ENCODE measurements around the gene COL1A1.
A peak's percentile ranks its signal among the peaks of the same experiment; 100 is the strongest.

COL1A1 gene

GRCh38 chr17:50149417-50150353, 51.7 kb downstream of the COL1A1 start:
- no peak for DNase-seq (ENCODE audit: low read depth, low spot score)
- TF ChIP-seq EZH2 (IDR thresholded peaks at IDR 0.05) (no peak), FOXP2 (optimal IDR thresholded peaks at IDR 0.05; ENCODE audit: control extremely low read depth, extremely low read length, insufficient read depth) (no peak), POLR2AphosphoS5 (IDR thresholded peaks at IDR 0.05; ENCODE audit: borderline replicate concordance, low read depth, low read length) (no peak; the same call in 1 of the 2 replicates)
- H3K4me3 ChIP-seq: peak overlapping the region; percentile 100
- H3K9me3 ChIP-seq (ENCODE audit: low read depth, low read length): no peaks in the 10 kb centered on the region
- H3K36me3 ChIP-seq (ENCODE audit: insufficient read depth, low read length): peaks cover 9% of the 10 kb centered on the region; the same call in 1 of the 2 replicates
- peak overlapping the region; percentile 60; the same call in 1 of the 2 replicates for H3K27ac ChIP-seq
- H3K9ac ChIP-seq (ENCODE audit: insufficient read length): peak overlapping the region; percentile 91

- Histone ChIP-seq H3K27ac (peak overlapping the region; percentile 60; the same call in 1 of the 2 replicates), H3K4me3 (peak overlapping the region; percentile 100), H3K9ac (ENCODE audit: insufficient read length) (peak overlapping the region; percentile 91), H3K36me3 (ENCODE audit: insufficient read depth, low read length) (peaks cover 15% of the 10 kb centered on the region; the same call in 1 of the 2 replicates), H3K9me3 (ENCODE audit: low read depth, low read length) (no peaks in the 10 kb centered on the region)
- 0 out of 2 replicates have a peak, but pooled peaks have one; percentile 17 for TF ChIP-seq POLR2AphosphoS5 (IDR thresholded peaks at IDR 0.05; ENCODE audit: borderline replicate concordance, low read depth, low read length)
- no peak for TF ChIP-seq EZH2 (IDR thresholded peaks at IDR 0.05)
- no peak for DNase-seq (ENCODE audit: low read depth, low spot score)
Observed at GRCh38 chr17:50149091-50149416, 52.4 kb downstream of the COL1A1 start.

GRCh38 chr17:50148226-50149090, 53.0 kb downstream of the COL1A1 start:
- no peak for DNase-seq (ENCODE audit: low read depth, low spot score)

GRCh38 chr17:50147841-50148225, 53.6 kb downstream of the COL1A1 start:
- TF ChIP-seq POLR2AphosphoS5 (IDR thresholded peaks at IDR 0.05; ENCODE audit: borderline replicate concordance, low read depth, low read length) (no peak), EZH2 (IDR thresholded peaks at IDR 0.05) (no peak), FOXP2 (optimal IDR thresholded peaks at IDR 0.05; ENCODE audit: control extremely low read depth, extremely low read length, insufficient read depth) (no peak)
- Histone ChIP-seq H3K36me3 (ENCODE audit: insufficient read depth, low read length) (peaks cover 26% of the 10 kb centered on the region; the same call in 1 of the 2 replicates), H3K9me3 (ENCODE audit: low read depth, low read length) (no peaks in the 10 kb centered on the region), H3K9ac (ENCODE audit: insufficient read length) (peak overlapping the region; percentile 55), H3K27ac (peak overlapping the region; percentile 5; the same call in 1 of the 2 replicates), H3K4me3 (peak overlapping the region; percentile 100)
- DNase-seq (ENCODE audit: low read depth, low spot score): no peak

More at GRCh38 chr17:50148226-50149090, 53.0 kb downstream of the COL1A1 start:
- no peak for TF ChIP-seq EZH2 (IDR thresholded peaks at IDR 0.05)
- no peak for TF ChIP-seq POLR2AphosphoS5 (IDR thresholded peaks at IDR 0.05; ENCODE audit: borderline replicate concordance, low read depth, low read length)
- no peak for TF ChIP-seq FOXP2 (optimal IDR thresholded peaks at IDR 0.05; ENCODE audit: control extremely low read depth, extremely low read length, insufficient read depth)
- peak overlapping the region; percentile 31; the same call in 1 of the 2 replicates for H3K27ac ChIP-seq
- H3K9me3 ChIP-seq (ENCODE audit: low read depth, low read length): no peaks in the 10 kb centered on the region
- peaks cover 21% of the 10 kb centered on the region; the same call in 1 of the 2 replicates for H3K36me3 ChIP-seq (ENCODE audit: insufficient read depth, low read length)
- peak overlapping the region; percentile 100 for H3K4me3 ChIP-seq
- peak overlapping the region; percentile 61 for H3K9ac ChIP-seq (ENCODE audit: insufficient read length)

GRCh38 chr17:50146927-50147665, 54.3 kb downstream of the COL1A1 start:
- Histone ChIP-seq H3K9ac (ENCODE audit: insufficient read length) (no peak overlapping the region), H3K27ac (0 out of 2 replicates have a peak overlapping the region, but pooled peaks have one; percentile 5), H3K9me3 (ENCODE audit: low read depth, low read length) (no peaks in the 10 kb centered on the region), H3K36me3 (ENCODE audit: insufficient read depth, low read length) (peaks cover 34% of the 10 kb centered on the region; the same call in 1 of the 2 replicates), H3K4me3 (peak overlapping the region; percentile 100)
- DNase-seq (ENCODE audit: low read depth, low spot score): no peak
- TF ChIP-seq POLR2AphosphoS5 (IDR thresholded peaks at IDR 0.05; ENCODE audit: borderline replicate concordance, low read depth, low read length) (no peak), FOXP2 (optimal IDR thresholded peaks at IDR 0.05; ENCODE audit: control extremely low read depth, extremely low read length, insufficient read depth) (no peak), EZH2 (IDR thresholded peaks at IDR 0.05) (no peak)

GRCh38 chr17:50146230-50146926, 55.1 kb downstream of the COL1A1 start:
- DNase-seq (ENCODE audit: low read depth, low spot score): no peak
- H3K27ac ChIP-seq: no peak overlapping the region
- no peak for TF ChIP-seq EZH2 (IDR thresholded peaks at IDR 0.05)
- TF ChIP-seq POLR2AphosphoS5 (IDR thresholded peaks at IDR 0.05; ENCODE audit: borderline replicate concordance, low read depth, low read length): no peak
- no peak for TF ChIP-seq FOXP2 (optimal IDR thresholded peaks at IDR 0.05; ENCODE audit: control extremely low read depth, extremely low read length, insufficient read depth)
- H3K9me3 ChIP-seq (ENCODE audit: low read depth, low read length): no peaks in the 10 kb centered on the region
- H3K36me3 ChIP-seq (ENCODE audit: insufficient read depth, low read length): peaks cover 41% of the 10 kb centered on the region; the same call in 1 of the 2 replicates
- H3K4me3 ChIP-seq: peak overlapping the region; percentile 100; the same call in 1 of the 2 replicates
- H3K9ac ChIP-seq (ENCODE audit: insufficient read length): no peak overlapping the region
